Upper lobe of left lung (tissue), 4 donors: ENCODE data around the gene ZFYVE9.

ENCODE experiments used
- EP300 ChIP-seq, 4 donors: sonication (generic); formaldehyde crosslinking; IDR thresholded peaks; one replicate each; pipeline ENCODE4 v1.5.1; 2017; ENCODE audit warnings: antibody characterized with exemption in 4 of 4, control low read depth in 2 of 4
- POLR2A ChIP-seq, 4 donors: fragments of 450-650 bp; IDR thresholded peaks; one replicate each; pipeline ENCODE4 v1.5.1; 2016 to 2017; ENCODE audit warnings: antibody characterized with exemption in 4 of 4, mild to moderate bottlenecking in 2 of 4
- POLR2AphosphoS5 ChIP-seq, 2 donors: sonication (generic); formaldehyde crosslinking; IDR thresholded peaks; one replicate each; pipeline ENCODE4 v1.5.1; 2017; ENCODE audit warnings: antibody characterized with exemption in 2 of 2
- TF ChIP-seq, protein P1 (sequence below), 6 experiments: fragments of 450-650 bp in 4 of 6; fragments of 200-600 bp in 2 of 6; sonication (generic) in 2 of 6; IDR thresholded peaks; one replicate each; pipeline ENCODE4 v1.5.1; 2016 to 2019; ENCODE audit warnings: antibody characterized with exemption in 6 of 6

DNA sequence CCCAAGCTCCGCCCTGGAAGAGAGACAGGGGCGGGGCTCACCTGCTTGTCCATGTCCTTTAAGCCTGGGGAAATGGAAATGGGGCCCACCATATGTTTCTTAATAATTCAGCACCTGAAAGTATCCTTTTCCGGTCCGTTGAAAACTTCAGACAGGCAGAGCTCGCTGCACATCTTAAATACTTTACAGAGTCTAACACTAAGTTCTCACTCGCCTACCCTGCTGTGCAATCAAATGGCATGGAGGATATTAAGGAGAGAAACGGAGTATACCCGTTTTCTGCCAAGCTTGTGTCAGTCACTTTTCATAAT, 224.6 kb downstream of the ZFYVE9 start:
- TF ChIP-seq, protein P1, sequence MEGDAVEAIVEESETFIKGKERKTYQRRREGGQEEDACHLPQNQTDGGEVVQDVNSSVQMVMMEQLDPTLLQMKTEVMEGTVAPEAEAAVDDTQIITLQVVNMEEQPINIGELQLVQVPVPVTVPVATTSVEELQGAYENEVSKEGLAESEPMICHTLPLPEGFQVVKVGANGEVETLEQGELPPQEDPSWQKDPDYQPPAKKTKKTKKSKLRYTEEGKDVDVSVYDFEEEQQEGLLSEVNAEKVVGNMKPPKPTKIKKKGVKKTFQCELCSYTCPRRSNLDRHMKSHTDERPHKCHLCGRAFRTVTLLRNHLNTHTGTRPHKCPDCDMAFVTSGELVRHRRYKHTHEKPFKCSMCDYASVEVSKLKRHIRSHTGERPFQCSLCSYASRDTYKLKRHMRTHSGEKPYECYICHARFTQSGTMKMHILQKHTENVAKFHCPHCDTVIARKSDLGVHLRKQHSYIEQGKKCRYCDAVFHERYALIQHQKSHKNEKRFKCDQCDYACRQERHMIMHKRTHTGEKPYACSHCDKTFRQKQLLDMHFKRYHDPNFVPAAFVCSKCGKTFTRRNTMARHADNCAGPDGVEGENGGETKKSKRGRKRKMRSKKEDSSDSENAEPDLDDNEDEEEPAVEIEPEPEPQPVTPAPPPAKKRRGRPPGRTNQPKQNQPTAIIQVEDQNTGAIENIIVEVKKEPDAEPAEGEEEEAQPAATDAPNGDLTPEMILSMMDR (IDR thresholded peaks at IDR 0.05), result no peak
- TF ChIP-seq EP300 (IDR thresholded peaks at IDR 0.05) (no peak), POLR2A (IDR thresholded peaks at IDR 0.05) (no peak), POLR2AphosphoS5 (IDR thresholded peaks at IDR 0.05) (no peak)
